Lower leg skin (tissue), 3 donors: ENCODE measurements around the gene ZC3H18.

Experiments
- CTCF ChIP-seq, 3 donors: fragments of 450-650 bp; IDR thresholded peaks; one replicate each; pipeline ENCODE4 v1.5.1; 2016; ENCODE audit warnings: antibody characterized with exemption in 3 of 3, mild to moderate bottlenecking in 3 of 3, moderate library complexity in 2 of 3
- POLR2A ChIP-seq, 2 donors: fragments of 450-650 bp; IDR thresholded peaks; one replicate each; pipeline ENCODE4 v1.6.1; 2016 to 2017; ENCODE audit warnings: antibody characterized with exemption in 2 of 2, mild to moderate bottlenecking in 1 of 2, moderate library complexity in 1 of 2

GRCh38 chr16:88526008-88526905, 43.9 kb upstream of the ZC3H18 start:
- TF ChIP-seq CTCF (IDR thresholded peaks at IDR 0.05), result no peak
- no peak for TF ChIP-seq POLR2A (IDR thresholded peaks at IDR 0.05)
